Measurements from ENCODE around the gene PHLDB2. TPM values are rescaled to one million over a fixed set of nuclear protein-coding genes. Genes with fewer than 3 reads are reported as not detected.
A peak's percentile ranks its signal among the peaks of the same experiment; 100 is the strongest.

Gene PHLDB2
- total RNA-seq, 1 experiment from 2014 or later, result 90.1 TPM

DNA sequence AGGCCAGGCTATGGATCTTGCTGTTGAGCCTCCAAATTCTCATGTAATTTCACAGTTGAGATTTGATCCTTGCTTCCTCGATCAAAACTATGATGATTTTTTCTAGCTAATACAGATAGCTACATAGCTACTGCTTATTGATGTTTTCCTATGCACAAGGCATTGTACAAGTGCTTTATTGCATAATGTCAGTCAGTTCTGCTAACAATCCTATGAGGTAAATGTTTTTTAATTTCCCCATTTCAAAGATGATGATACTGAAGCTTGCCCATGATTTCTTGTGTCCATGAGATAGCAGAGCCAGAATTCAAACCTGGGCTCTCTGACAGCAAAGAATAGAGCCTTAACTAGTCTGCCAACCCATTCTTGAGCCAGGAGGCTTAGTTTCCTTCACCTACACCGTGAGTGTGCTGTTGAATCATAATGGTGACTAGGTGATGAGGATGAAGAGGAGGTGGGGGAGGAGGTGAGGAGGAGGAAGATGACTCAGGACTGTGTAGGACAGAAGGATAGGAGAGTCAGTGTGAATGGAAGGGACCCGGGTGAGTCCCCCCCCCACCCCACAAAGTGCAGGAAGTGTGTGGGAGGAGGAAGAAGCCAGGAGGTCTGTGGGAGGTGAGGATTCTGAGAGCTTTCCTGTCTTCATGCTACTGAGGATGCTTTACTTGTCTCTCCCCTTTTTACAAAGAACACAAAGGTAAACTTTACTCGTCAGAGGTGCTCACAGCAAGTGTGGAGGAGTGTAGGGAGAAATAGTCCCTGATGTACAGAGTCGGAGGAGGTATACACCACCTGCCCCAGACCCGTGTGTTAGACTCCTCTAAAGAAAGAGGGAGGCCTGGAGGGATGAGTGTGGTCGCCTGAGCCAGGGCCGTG, 143.3 kb downstream of the PHLDB2 start:
- peak; percentile 68 for ATAC-seq
- Histone ChIP-seq H3K4me2 (ENCODE audit: low read length) (peak overlapping the region; percentile 41), H4K20me1 (ENCODE audit: low read length) (no peaks in the 10 kb centered on the region), H2AFZ (ENCODE audit: low read length) (no peak overlapping the region), H3K9me3 (ENCODE audit: low read length) (no peaks in the 10 kb centered on the region), H3K9ac (ENCODE audit: low read length) (no peak overlapping the region; the same call in 1 of the 2 replicates), H3F3A (ENCODE audit: low read length, unreplicated experiment) (peaks cover 4% of the 10 kb centered on the region), H3K9me2 (replicated peaks; ENCODE audit: low read length) (no peaks in the 10 kb centered on the region), H3K4me1 (ENCODE audit: insufficient read depth, low read length) (peaks cover 46% of the 10 kb centered on the region), H3K36me3 (ENCODE audit: low read depth, low read length) (no peaks in the 10 kb centered on the region), H3K4me3 (ENCODE audit: low read length) (no peak overlapping the region), H3K79me2 (ENCODE audit: low read length) (no peaks in the 10 kb centered on the region), H3K27ac (ENCODE audit: low read length) (peak overlapping the region; percentile 66), H3K27me3 (ENCODE audit: low read length) (no peaks in the 10 kb centered on the region)
- no TSS peak for BruUV-seq (replicated peaks)
- CTCF ChIA-PET, result interaction anchor here (0.7 kb wide), 1 partner anchor 265 kb away, joined by 3 read pairs; no protein-coding TSS in a partner anchor
- POLR2A ChIA-PET (ENCODE audit: unreplicated experiment), result no interaction called here
- TF ChIP-seq EZH2 (IDR thresholded peaks at IDR 0.05; ENCODE audit: low read length, unreplicated experiment), result no peak
- no peak for TF ChIP-seq CTCF (conservative IDR thresholded peaks at IDR 0.05; ENCODE audit: low read depth, low read length)
- no peak for TF ChIP-seq EZH2phosphoT487 (IDR thresholded peaks at IDR 0.05; ENCODE audit: borderline replicate concordance, low read length)
- DNase-seq, result peak; percentile 91
- intact Hi-C loops (cut with micrococcal nuclease), result no loop called here

- H3K4me2 ChIP-seq (ENCODE audit: low read length), result no peak overlapping the region
- H3K79me2 ChIP-seq (ENCODE audit: low read length), result no peaks in the 10 kb centered on the region
- no TSS peak for BruUV-seq (replicated peaks)
- no peaks in the 10 kb centered on the region for H3K36me3 ChIP-seq (ENCODE audit: low read depth, low read length)
- intact Hi-C loops (cut with micrococcal nuclease), result no loop called here
- no peaks in the 10 kb centered on the region for H4K20me1 ChIP-seq (ENCODE audit: low read length)
- DNase-seq (no peak), ATAC-seq (no peak)
- H3K9me3 ChIP-seq (ENCODE audit: low read length), result no peaks in the 10 kb centered on the region
- ChIA-PET POLR2A (ENCODE audit: unreplicated experiment) (no interaction called here), CTCF (interaction anchor here (1.1 kb wide), 1 partner anchor 10 kb away, joined by 4 read pairs; no protein-coding TSS in a partner anchor)
- no peak for TF ChIP-seq EZH2 (IDR thresholded peaks at IDR 0.05; ENCODE audit: low read length, unreplicated experiment)
- no peak for TF ChIP-seq EZH2phosphoT487 (IDR thresholded peaks at IDR 0.05; ENCODE audit: borderline replicate concordance, low read length)
- TF ChIP-seq CTCF (conservative IDR thresholded peaks at IDR 0.05; ENCODE audit: low read depth, low read length), result no peak
- H3K4me1 ChIP-seq (ENCODE audit: insufficient read depth, low read length), result peaks cover 52% of the 10 kb centered on the region
- H3K27ac ChIP-seq (ENCODE audit: low read length), result peak overlapping the region; percentile 66; the same call in 1 of the 2 replicates
- H3K27me3 ChIP-seq (ENCODE audit: low read length), result no peaks in the 10 kb centered on the region
- peaks cover 4% of the 10 kb centered on the region for H3F3A ChIP-seq (ENCODE audit: low read length, unreplicated experiment)
- H3K9me2 ChIP-seq (replicated peaks; ENCODE audit: low read length), result no peaks in the 10 kb centered on the region
- H3K9ac ChIP-seq (ENCODE audit: low read length), result no peak overlapping the region
- H3K4me3 ChIP-seq (ENCODE audit: low read length), result no peak overlapping the region
- no peak overlapping the region for H2AFZ ChIP-seq (ENCODE audit: low read length)
These were observed 144.4 kb downstream of the PHLDB2 start for GRCh38 chr3:112003321-112004080.

All from PC-3 (cell line).